HG03196 (cell line): Measurements from ENCODE around the gene SLC6A2.

ENCODE experiments used
- ATAC-seq: cut with Tn5 transposase; IDR thresholded peaks from one replicate; pipeline ENCODE4 v1.9.1; 2021; ENCODE audit not compliant: unreplicated experiment

SLC6A2 gene

DNA sequence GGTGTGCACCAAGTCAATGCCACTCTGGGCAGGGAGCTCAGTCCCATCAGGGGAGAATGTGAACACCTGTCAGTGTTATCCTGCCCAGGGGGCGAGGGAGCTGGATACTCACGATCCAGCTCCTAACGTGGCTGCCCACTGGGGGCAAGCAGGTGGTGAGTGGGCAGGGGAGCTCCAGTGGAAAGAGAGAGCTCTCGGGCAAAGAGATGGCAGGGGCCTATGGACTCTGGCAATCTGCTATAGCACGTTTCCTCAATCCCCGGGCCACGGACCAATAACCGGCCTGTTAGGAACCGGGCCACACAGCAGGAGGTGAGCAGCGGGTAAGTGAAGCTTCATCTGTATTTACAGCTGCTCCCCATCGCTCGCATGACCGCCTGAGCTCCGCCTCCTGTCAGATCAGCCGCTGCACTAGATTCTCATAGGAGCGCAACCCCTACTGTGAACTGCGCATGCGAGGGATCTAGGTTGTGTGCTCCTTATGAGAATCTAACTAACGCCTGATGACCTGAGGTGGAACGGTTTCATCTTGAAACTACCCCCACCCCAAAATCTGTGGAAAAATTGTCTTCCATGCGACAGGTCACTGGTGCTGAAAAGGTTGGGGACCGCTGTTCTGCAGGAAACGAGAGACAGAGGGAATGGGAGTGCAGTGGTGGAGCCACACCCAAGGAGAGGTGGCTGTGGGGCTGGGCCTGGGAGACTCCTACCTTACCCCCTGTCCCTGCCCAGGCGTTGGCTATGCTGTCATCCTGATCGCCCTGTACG lies 15.6 kb downstream of the SLC6A2 start:
- ATAC-seq: no peak

DNA sequence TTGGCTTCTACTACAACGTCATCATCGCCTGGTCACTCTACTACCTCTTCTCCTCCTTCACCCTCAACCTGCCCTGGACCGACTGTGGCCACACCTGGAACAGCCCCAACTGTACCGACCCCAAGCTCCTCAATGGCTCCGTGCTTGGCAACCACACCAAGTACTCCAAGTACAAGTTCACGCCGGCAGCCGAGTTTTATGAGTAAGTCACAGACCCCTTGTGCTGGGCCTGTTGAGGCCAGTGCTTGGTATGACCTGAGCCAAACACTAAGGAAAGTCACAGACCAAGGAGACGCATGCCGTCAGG lies 16.1 kb downstream of the SLC6A2 start:
- no peak for ATAC-seq

DNA sequence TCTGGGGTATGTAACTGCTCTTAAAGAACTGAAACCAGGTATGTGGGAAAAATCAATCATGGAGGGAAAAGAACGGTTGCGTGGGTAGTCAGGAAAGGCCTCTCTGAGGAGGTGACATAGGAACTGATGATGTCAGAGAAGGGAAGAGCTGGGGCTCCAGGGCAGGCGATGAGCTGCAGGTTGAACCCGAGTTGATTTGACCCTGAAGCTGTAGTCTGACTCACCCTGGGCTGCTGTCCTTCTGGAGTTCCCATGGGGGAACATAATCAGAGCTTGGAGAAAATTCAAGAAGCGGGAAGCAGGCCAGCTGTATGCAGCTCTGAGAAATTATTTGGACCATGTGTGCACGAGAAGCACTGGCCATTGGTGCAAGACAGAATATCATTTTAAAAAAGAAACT lies 16.7 kb downstream of the SLC6A2 start:
- ATAC-seq: no peak

DNA sequence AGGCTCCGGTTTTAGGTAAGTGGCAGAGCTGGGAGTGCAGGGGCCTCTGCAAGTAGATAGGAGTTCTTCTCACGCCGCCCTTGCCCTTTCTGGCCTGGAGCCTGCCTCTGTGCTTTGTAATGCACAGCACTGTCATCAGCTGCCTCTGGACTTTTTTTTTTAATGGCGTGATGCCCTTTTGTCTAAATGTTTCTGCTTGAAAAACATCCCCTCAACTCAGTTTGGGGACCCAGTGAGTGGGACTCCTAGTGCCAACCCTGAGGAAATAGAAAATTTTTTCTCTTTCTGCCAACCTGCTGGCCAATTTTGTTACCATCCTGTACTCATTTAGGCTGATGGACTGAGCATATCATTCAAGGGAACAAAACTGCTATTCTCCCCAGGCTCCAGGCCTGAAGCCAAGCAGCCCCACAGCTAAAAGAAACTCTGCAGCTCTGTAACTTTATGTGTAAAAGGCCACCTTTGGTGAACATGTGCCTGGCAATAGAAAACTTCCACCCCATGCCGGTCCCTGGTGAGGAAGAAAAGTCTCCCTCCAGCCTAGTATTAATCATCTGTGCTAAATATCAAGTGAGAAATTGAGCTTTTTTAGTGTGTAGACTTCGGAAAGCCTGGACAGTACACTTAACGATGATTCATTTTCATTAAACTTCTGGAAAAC lies 22.5 kb downstream of the SLC6A2 start:
- no peak for ATAC-seq

DNA sequence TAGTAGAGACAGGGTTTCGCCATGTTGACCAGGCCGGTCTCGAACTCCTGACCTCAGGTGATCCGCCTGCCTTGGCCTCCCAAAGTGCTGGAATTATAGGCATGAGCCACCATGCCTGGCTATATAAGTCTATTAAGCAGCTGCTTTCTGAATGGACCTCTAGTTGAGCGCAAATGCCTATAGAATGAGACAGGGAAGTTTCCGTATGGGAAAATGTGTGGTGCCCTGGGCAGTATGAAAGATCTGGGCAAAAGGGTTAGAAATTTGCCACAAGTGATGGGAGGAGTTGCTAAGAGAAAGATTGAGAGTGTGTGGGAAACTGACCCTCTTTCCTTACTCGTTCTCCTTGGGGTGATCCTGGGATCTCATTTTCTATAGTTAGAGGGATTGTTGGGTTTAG lies 26.3 kb downstream of the SLC6A2 start:
- no peak for ATAC-seq

DNA sequence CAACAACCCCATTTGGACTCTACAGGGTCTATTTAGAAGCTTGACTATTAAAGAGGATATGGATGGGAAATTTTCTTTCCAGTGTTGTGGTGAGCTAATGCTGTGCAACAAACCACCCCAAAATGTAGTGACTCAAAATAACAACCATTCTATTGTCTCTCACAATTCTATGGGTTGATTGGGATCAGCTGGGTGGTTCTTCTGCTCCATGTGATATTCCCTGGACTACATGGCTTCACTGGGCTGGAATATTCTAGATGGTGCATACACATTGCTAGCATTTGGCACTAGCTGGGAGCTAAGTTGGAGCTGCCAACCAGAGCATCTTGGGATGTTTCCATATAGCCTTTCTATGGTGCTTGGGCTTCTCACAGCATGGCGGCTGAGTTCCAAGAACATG lies 30.2 kb downstream of the SLC6A2 start:
- no peak for ATAC-seq

DNA sequence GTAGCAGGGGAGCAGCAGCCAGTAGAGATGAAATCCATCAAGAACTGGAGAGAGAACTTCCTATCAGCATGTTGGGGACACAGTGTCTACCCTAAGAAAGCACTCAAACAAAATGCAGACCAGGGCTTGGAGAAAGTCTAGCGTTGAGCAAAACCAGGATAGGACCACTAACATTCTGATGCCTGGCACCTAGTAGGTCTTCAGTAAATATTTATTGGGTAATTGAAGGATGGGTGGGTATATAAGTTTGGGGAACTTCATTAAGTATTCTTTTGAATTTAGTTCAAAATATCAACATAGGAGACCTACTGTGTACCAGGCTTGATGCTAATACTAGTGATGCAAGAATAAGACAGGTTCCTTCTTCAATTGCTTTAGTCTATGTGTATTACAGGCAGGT lies 30.9 kb downstream of the SLC6A2 start:
- no peak for ATAC-seq

DNA sequence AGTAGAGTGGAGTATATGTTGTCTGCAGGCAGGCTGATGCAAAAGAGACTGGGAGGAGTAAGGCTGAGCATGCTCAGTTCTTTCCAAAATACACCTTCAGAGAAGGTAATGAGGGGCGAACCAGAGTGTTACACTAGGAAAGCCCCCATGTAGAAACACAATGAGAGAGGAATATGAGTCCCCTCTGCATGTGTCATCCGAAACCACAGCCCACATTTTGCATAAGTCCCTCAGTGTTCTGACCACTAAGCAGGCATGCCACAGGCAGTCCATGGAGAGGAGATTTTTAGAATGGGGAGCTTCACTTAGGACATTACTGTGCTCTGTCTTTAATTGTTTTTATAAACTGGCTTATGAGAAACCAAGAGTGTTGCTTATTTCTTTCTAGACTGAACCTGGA lies 32.0 kb downstream of the SLC6A2 start:
- ATAC-seq: no peak

DNA sequence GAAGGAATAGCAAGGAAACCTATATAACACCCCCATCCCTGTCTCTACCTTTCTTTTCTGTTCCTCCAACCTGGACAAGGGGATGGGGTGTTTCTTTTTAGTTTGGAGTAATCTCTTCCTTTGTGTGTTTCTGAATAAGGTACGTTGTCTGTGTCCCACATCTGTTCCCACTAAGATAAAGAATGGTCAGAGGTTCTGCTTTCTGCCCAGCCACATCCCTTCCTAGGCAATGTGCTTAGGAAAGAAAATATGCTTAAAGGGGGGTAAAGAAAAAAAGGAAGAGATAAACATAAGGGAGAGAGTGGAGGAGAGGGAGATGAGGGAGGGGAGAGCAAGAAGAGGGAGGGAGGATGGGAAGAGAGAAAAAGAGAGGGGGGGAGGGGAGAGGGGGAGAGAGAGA lies 35.1 kb downstream of the SLC6A2 start:
- ATAC-seq: no peak

DNA sequence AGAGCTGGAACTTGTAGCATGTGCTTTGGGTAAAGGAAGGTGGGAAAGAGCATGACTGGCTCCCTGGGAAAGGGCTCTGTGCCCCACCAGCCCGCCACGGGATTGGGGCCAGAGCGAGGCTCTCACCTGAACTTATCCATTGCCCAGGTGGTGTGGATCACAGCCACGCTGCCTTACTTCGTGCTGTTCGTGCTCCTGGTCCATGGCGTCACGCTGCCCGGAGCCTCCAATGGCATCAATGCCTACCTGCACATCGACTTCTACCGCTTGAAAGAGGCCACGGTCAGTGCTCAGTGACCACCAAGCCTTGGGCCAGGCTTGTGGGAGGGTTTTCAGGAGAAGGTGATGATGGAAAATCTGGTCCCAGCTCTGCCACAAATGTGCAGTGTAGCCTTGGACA lies 36.0 kb downstream of the SLC6A2 start:
- ATAC-seq: no peak

DNA sequence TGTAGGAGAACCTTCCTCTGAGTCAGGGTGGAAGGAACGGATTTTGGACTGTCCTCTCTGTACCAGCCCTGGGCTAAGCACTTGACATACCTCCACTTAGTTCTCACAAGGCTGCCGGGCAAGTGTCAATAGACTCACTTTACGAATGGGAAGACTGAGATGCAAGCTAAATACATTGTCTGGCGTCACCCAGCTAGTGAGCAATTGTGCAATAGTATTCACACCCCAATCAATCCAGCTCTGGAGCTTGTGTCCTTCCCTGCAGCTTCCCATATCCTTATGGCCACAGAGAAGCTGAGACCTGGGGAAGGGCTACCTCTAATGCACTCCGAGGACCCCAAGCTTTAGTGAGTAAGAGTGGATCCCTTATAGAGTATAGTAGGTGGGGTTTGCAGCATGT lies 39.8 kb downstream of the SLC6A2 start:
- no peak for ATAC-seq

DNA sequence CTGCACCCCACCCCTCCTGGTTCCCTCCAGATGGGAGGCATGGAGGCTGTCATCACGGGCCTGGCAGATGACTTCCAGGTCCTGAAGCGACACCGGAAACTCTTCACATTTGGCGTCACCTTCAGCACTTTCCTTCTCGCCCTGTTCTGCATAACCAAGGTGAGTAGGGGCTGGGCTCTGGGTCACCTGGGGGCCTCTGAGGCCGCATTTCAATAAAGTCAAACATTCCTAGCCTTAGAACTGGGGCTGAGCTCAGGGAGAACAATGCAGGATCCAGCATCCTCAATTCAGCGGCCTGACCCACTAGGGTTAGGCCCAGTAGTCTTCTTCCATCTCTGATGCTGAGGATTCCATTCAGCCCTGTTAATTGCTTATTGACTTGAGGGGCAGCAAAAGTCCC lies 42.1 kb downstream of the SLC6A2 start:
- no peak for ATAC-seq

DNA sequence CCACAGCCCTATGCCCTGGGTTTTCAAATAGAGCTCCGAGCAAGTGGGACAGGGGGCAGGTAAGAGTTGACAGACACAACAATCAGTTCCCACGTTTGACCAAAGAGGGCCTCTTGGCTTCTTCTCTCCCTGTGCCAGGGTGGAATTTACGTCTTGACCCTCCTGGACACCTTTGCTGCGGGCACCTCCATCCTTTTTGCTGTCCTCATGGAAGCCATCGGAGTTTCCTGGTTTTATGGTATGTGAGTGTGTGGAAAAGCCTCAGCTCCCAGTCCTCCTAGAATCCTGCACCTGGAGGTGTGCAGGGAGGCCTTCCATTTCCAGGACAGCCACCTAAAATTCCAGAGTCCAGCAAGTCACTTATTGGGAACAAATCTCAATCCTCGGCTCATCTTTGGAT lies 42.5 kb downstream of the SLC6A2 start:
- ATAC-seq: no peak

DNA sequence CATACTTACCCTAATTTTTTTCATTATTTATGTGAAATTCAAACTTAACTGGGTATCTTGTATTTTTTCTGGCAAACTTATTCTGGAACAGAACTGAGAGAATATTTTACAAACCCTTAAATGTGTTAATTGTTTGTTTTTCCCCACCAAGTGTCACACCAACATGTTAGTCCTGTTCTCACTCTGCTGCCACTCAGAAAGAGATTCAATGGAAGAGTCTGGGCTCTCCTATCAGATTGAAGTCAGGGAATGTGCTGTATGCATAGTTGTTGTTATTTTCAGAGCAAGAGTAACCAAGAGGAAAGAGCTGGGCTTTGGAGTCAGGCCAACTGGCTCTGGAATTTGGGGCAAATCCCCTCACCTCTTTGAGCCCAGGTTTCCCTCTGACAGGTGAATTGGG lies 43.2 kb downstream of the SLC6A2 start:
- ATAC-seq: no peak

DNA sequence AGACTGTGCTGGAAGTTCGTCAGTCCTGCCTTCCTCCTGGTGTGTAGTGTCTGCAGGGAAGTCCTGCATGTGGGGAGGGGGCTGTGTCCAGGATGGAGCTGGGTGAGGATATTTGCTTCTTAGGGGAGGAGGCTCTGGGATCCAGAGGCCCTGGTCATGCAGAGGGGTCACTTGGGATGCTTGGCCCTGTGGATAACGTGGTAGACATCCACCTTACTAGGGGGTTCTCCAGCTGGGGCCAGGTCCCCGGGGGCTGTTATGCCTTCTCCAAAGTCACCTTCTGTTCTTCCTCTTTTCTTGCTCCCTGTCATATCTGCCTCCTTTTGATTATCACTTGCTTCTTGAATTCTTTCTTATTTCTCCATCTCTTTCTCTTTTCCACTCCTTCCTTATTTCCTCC lies 43.8 kb downstream of the SLC6A2 start:
- ATAC-seq: no peak

DNA sequence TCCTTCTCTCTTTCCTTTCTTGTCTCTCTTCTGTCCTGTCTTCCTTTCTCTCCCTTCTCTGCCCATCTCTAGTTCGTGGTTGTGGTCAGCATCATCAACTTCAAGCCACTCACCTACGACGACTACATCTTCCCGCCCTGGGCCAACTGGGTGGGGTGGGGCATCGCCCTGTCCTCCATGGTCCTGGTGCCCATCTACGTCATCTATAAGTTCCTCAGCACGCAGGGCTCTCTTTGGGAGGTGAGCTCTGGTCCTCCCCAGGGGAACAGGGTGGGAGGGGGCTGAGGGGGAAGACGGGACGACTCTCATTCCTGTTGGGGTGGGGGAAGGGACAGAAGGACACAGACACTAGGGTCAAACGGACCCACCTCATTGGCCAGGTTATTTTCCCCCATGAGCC lies 44.3 kb downstream of the SLC6A2 start:
- ATAC-seq: no peak

DNA sequence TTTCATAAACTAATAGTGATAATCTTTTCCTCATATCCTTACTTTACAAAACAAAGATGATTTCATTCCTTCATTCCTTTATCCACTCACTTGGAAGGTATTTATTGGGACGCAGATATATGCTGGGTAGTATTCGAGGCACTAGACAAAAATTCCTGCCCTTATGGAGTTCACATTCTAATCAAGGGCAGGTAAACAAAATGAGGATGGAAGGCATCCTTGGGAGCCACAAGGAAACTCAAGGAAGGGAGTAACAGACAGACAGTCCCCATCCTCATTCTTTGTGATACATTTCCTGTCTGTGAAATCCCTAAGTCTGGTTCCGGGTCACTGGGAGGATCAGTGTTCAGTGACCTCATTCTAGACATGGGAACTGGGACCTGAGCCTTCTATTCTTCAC lies 45.2 kb downstream of the SLC6A2 start:
- ATAC-seq: no peak

DNA sequence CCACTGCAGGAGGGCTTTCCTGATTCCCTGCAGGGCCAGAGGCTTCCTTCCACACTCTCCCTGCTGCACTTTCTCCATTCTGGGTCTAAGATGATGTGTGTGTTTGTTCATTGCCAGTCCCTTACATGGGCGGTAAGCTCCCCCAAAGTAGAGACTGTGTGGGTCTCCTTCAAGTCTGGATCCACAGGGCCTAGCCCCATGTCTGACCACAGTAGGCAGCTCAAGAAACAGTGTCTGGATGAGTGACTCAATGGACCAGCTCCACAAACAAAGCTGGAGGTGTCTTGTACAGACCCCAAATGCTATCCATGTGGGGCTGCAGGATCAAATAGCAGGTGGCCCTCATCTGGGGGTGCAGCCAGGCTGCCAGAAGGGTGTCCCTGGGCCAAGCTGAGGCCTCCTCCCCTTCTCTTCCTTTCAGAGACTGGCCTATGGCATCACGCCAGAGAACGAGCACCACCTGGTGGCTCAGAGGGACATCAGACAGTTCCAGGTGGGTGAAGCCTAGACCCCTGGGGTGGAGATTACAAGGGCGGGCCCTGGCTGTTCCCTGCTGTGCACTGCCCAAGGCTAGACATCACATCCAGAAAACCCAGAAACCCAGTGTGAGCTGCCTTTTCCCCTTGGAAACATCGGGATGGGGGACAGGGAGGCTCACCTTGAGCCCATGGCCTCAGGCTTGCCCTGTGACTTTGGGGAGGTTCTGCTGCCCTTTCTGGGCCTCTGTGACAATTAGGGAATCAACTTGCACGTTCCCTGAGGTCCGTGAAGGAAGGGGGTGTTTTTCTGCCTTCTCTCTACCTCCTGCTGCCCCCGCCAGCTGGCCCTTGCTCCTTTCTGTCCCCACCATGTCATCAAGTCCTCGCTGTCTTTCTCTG lies 45.9 kb downstream of the SLC6A2 start:
- no peak for ATAC-seq

DNA sequence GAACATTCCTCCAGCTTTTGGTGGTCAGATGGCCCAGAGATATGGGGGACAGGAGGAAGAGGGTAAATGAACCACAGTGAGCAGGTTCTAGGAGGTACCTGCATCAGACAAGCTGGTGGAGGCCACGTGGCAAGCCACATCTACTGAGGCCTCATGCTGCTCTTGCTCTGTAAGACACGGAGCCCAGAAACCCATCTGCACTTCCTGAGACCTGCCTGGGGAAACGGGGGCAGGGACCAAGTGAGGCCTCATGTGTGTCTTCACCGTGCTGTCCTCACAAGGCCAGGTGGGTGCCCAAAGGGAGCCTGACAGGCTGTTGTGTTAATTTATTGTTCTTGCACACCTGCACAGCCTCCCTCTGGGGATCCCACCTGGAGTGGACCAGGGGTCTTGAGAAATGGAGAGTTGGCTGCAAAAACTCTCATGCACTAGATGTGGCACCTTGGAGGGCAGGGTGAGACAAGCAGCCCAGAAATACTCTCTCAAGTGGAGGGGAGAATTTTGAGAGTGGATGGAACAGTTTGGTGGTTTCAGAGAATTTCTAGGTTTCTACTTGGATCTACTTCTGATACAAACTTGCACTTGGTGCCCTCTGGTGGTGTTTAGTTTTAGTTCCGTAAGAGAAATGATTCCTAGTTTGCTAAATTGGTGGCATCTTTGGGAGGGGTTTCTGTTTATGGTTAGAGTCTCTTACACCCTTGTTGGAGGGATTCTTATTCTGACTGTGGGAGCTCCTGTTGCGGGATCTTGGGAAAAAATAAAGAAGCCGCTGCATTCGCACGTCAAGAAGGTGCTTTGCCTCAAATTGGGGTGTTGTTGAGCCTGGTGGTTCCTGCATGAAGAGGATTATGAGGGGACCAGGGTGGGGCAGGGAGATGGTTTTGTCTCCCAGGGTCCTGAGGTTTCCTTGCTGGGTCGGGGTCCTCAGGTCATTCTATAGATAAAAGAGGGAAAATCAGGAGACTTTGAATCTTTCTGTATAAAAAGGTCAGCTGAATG lies 47.5 kb downstream of the SLC6A2 start:
- ATAC-seq: no peak

DNA sequence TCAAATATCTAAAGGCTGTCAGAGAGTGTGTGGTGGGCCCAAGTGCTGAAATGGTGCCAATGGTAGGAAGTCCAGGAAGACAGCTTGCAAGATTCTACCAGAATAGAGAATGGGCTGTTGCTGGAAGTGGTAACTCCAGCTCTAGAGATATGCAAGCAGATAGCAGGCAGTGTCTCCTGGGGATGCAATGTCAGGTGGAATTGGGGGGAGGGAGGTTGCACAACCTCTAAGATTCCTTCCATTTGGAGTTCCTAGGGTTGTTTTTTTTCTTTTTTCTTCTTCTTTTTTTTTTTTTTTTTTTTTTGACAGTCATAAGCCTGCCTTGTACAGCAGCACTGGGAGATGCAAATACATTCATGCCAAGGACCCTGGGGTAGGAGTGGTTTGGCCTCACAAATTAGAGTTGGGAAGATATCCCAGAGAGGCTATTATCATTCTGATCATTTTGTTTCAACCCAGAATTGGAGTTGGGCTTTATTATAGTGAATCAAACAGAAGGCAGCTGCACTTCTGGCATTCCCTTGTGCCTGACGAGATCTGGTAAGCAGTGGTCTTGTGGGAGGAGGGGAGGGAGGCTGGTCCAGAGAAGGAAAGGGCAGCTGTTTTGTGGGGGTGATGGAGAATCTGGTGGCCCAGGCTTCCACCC lies 51.1 kb downstream of the SLC6A2 start:
- no peak for ATAC-seq
